CD4-positive, alpha-beta T cell treated with Interleukin-17A for 1 hour (primary cell): ENCODE measurements around the gene RAI14.
A peak's percentile ranks its signal among the peaks of the same experiment; 100 is the strongest.

Experiments used
- DNase-seq: peaks from one replicate; pipeline ENCODE4 v3.0.0-alpha.2; 2020

RAI14 gene

GRCh38 chr5:34832568-34832967 lies 176.4 kb downstream of the RAI14 start:
- no peak for DNase-seq

DNA sequence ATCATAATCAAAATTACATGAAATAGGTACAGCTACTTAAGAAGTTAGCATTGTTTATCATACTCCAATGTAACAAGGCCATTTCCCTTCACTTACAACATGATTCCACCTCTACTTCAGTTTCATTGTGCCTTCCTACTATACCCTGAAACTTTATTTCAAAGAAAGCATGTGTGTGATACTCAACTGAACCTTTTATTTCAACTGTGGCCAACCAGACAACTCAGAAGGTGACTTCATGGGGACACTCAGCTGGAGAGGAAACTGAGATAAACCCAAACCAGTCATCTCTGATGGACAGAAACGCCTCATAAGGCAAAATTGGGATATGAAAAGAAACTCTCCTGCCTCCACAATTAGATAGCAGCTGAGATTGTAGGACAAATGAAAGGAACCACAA lies 177.0 kb downstream of the RAI14 start:
- DNase-seq = no peak

GRCh38 chr5:34833976-34834793 lies 178.1 kb downstream of the RAI14 start:
- no peak for DNase-seq

DNA sequence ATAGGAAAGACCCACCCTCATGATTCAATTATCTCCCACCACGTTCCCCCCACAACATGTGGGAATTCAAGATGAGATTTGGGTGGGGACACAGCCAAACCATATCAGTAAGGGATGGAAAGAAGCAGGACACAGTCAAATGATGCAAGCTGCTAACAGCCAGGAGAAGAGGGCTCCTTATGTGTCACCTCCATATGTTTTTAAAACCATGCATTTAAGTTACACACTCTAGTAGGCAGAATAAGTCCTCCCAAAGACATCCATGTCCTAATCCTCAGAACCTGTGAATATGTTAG lies 178.6 kb downstream of the RAI14 start:
- DNase-seq = no peak

DNA sequence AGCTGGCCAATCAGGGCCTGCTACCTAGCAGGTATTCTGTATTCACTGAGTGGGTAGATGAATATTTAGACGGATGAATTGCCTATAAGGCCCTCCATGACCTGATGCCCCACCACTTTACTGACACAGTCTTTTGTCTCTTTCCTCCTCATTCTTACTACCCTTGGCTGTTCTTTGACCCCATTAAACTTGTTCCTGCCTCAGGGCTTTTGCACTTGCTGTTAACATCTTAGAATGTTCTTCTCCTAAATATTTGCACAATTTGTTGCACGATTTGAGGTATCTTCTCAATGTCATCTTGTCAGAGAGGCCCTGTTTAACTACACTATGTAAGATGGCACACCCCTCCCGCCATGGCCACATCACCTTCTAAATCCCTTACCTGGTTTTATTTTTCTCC lies 179.5 kb downstream of the RAI14 start:
- DNase-seq = no peak

GRCh38 chr5:34838785-34839714 lies 182.9 kb downstream of the RAI14 start, which contains the start of gene TTC23L:
TSS of gene TTC23L (plus strand) at chr5:34839164. CDS start at chr5:34840672, 1,508 bp downstream.
- DNase-seq = peak; percentile 93

DNA sequence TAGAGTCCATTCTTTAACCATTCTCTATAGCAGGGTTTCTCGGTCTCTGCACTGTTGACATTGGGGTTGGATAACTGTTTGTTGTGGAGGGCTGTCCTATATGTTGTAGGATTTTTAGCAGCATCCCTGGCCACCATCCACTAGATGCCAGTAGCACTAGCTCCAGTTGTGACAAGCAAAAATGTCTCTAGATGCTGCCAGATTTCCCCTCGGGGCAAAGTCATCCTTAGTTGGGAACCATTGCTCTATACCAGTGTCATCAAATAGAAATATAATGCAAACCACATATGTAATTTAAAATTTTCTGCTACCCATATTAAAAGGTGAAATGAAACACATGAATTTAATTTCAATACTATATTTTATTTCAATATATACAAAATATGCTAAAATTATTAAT lies 185.7 kb downstream of the RAI14 start:
- DNase-seq = no peak

- no peak for DNase-seq
Measured at GRCh38 chr5:34842554-34842953, 186.4 kb downstream of the RAI14 start.

GRCh38 chr5:34843497-34843896 lies 187.4 kb downstream of the RAI14 start:
- no peak for DNase-seq

GRCh38 chr5:34844106-34844505 lies 188.0 kb downstream of the RAI14 start:
- no peak for DNase-seq

DNA sequence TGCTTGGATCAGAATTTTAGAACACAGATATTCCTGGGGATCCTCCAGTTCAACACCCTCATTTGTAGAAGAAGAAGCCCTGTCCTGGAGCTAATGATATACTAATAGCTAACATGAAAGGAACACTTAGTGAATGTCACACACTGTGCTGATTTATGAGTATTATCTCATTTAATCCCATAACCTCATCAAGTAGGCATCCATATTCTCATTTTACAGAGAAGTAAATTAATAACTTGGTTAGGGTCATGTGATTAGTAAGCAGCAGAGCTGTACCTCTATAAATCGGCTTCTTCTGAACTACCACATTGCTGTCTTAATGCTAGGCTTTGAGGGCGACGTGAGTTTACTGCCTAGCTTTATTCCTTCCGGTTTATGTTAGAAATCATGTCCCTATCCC lies 188.9 kb downstream of the RAI14 start:
- DNase-seq = no peak

- no peak for DNase-seq
Measured at GRCh38 chr5:34847056-34847455, 190.9 kb downstream of the RAI14 start.

GRCh38 chr5:34847552-34847951 lies 191.4 kb downstream of the RAI14 start:
- no peak for DNase-seq

DNA sequence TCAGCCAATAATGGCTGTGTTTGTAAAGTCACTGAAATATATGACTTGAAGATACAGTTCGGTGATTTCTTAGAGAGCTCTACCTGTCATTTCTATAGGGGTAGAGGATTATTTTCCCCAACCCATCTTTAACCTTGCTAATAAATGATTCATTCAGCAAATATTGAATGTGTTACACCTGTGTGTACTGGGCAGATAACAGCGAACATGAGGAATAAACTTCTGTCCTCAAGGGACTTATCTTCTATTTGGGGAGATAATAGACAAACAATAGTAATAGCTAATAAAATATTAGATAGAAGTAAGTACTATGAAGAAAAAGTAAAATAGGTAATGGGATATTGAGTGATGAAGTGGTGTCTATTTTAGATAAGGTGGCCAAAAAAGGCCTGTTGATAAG lies 192.1 kb downstream of the RAI14 start:
- DNase-seq = no peak

DNA sequence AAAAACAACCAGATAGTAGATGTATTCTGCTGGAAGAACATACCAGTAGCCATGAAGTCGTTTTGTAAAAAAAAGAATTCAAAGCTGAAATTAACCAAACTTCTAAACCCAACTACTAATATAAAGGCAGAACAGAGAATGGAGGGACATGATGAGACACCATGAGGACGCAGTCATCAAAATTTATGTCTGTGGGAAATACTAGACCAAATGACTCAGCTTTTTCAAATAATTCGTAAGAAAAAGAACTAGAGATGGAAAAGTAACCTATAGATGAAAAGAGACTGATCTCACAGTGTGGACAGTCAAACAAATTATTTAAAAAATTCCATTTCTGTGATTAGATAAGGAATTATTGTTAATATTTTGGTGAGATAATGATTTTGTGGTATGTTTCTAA lies 193.1 kb downstream of the RAI14 start:
- DNase-seq = no peak

DNA sequence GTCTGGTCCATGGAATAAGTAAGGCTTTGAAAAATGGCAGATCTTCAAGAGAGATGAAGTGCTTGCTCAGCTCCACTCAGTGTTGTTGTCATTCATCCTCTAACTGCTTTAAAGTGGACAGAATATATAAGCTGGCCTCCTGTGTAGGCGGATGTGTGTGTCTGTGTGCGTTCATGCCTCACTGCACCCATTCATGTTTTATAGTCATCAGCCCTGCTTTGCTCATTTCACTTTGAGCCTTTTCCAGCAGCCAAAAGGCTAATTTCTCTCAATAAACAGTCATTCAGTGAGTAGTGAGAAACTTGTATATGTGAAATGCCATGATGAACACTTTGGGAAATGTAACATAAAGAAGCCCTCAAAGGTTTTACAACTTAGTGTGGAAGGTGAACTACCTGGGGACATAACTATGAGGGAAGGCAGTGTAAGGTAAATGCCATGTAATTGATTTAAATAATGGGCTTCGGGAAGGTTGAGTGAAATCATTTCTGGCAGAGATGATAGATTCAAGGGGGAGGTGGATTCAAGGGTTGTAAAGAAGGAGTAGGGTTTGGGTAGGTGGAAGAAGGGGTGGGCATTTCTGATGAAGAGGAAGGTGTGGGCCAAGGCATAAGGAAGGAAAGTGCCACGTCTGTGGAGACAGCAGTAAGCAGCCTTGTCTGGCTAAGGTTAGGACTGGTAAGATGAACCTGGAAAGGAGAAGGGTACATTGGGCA lies 198.5 kb downstream of the RAI14 start:
- DNase-seq = no peak

GRCh38 chr5:34857161-34857560 lies 201.0 kb downstream of the RAI14 start:
- no peak for DNase-seq

GRCh38 chr5:34857894-34858293 lies 201.8 kb downstream of the RAI14 start:
- no peak for DNase-seq

GRCh38 chr5:34858790-34859189 lies 202.7 kb downstream of the RAI14 start:
- no peak for DNase-seq

DNA sequence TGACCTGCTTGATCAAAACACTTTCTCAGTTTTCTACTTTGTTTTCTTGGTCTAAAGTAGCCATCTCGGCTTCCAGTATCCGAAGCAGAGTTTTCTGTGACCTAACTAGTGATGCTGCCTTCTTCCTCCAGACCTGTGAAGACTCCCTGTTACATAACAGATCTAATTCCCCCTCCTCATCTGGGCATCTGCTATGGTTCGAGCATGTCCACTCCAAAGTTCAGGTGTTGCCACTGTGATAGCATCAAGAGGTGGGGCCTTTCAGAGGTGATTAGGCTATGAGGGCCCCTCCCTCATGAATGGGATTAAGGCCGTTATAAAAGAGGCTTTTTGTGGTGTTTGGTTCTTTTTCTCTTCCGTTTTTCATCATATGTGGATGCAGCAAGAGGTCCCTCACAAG lies 203.1 kb downstream of the RAI14 start:
- no peak for DNase-seq

DNA sequence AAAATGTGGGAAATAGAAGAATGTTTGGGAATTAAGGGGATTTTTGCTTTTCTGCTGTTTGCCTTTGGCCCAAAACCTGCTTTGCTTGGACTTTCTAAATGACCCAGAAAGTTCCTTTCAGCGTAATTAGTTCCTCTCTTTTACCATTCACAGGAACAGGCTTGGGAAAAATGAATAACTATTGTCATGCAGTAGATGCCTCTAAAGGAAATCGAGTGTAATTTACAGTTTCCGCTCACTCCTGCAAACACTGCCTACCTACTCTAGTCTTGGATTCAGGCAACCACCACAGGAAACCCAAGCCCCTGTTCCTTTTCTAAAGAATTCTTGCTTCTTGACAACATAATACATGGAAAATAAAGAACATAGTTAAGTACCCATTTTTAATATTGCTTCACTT lies 207.8 kb downstream of the RAI14 start:
- DNase-seq = no peak

DNA sequence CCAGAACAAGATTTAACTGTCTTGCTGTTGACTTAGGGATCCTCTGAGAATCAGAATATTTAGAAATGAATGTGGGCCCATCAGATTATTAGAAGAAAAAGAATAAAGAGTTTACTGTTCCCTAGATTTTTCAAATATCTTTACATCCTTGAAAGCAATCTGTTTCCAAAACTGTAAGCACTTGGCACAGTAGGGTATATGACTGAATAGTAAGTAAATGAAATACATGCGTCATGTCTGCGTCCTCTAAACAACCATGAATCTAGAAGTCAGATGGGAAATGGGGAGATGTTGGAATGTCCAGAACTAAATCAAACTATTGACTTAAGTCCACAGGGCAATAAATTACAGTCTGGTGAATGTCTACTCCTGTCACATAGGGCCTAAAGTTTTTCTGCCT lies 209.0 kb downstream of the RAI14 start:
- no peak for DNase-seq

- no peak for DNase-seq
Measured at GRCh38 chr5:34866989-34867471, 210.9 kb downstream of the RAI14 start.
